HG03432 (cell line): ENCODE results near the gene PPP1CB.
A peak's percentile ranks its signal among the peaks of the same experiment; 100 is the strongest.
"Not testable (repeated sequence)": the region's sequence is repeated elsewhere in the genome, so short reads cannot be mapped to it uniquely, and the experiment has no call there.

Experiments
- ATAC-seq: cut with Tn5 transposase; IDR thresholded peaks from one replicate; pipeline ENCODE4 v1.9.1; 2021; ENCODE audit warnings: mild to moderate bottlenecking, moderate library complexity; ENCODE audit not compliant: unreplicated experiment

Gene PPP1CB

GRCh38 chr2:28742619-28743018, 9.0 kb upstream of the PPP1CB start:
- not testable (repeated sequence) for ATAC-seq

- no peak for ATAC-seq
Measured at GRCh38 chr2:28745225-28745624, 6.4 kb upstream of the PPP1CB start.

GRCh38 chr2:28745876-28746275, 5.8 kb upstream of the PPP1CB start:
- no peak for ATAC-seq

GRCh38 chr2:28746429-28747111, 5.1 kb upstream of the PPP1CB start:
- no peak for ATAC-seq

GRCh38 chr2:28747714-28748113, 3.9 kb upstream of the PPP1CB start:
- ATAC-seq: no peak

GRCh38 chr2:28748176-28748575, 3.5 kb upstream of the PPP1CB start:
- no peak for ATAC-seq

- ATAC-seq: no peak
Measured at GRCh38 chr2:28748941-28749340, 2.7 kb upstream of the PPP1CB start.

- ATAC-seq: no peak
Measured at GRCh38 chr2:28749526-28749925, 2.1 kb upstream of the PPP1CB start.

- ATAC-seq: no peak
Measured at GRCh38 chr2:28750316-28751251, 1.0 kb upstream of the PPP1CB start.

- peak; percentile 39 for ATAC-seq
Measured at GRCh38 chr2:28751956-28752630, 463 bp downstream of the PPP1CB start.

- ATAC-seq: no peak
Measured at GRCh38 chr2:28752631-28753376, 1.2 kb downstream of the PPP1CB start.

- ATAC-seq: no peak
Measured at GRCh38 chr2:28754321-28754720, 2.7 kb downstream of the PPP1CB start.

GRCh38 chr2:28755421-28755820, 3.8 kb downstream of the PPP1CB start:
- no peak for ATAC-seq

GRCh38 chr2:28758459-28758858, 6.8 kb downstream of the PPP1CB start:
- no peak for ATAC-seq

GRCh38 chr2:28761420-28761819, 9.8 kb downstream of the PPP1CB start:
- ATAC-seq: no peak

GRCh38 chr2:28764909-28765711, 13.5 kb downstream of the PPP1CB start:
- ATAC-seq: no peak

- no peak for ATAC-seq
Measured at GRCh38 chr2:28766070-28766469, 14.4 kb downstream of the PPP1CB start.

- no peak for ATAC-seq
Measured at GRCh38 chr2:28767337-28767736, 15.7 kb downstream of the PPP1CB start.

- ATAC-seq: no peak
Measured at GRCh38 chr2:28768422-28768821, 16.8 kb downstream of the PPP1CB start.

- ATAC-seq: no peak
Measured at GRCh38 chr2:28768952-28769351, 17.3 kb downstream of the PPP1CB start.
